ENCODE measurements around the gene PGAP6.

The PGAP6 gene, protein sequence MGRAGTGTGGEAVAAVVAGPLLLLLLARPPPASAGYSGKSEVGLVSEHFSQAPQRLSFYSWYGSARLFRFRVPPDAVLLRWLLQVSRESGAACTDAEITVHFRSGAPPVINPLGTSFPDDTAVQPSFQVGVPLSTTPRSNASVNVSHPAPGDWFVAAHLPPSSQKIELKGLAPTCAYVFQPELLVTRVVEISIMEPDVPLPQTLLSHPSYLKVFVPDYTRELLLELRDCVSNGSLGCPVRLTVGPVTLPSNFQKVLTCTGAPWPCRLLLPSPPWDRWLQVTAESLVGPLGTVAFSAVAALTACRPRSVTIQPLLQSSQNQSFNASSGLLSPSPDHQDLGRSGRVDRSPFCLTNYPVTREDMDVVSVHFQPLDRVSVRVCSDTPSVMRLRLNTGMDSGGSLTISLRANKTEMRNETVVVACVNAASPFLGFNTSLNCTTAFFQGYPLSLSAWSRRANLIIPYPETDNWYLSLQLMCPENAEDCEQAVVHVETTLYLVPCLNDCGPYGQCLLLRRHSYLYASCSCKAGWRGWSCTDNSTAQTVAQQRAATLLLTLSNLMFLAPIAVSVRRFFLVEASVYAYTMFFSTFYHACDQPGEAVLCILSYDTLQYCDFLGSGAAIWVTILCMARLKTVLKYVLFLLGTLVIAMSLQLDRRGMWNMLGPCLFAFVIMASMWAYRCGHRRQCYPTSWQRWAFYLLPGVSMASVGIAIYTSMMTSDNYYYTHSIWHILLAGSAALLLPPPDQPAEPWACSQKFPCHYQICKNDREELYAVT

DNA sequence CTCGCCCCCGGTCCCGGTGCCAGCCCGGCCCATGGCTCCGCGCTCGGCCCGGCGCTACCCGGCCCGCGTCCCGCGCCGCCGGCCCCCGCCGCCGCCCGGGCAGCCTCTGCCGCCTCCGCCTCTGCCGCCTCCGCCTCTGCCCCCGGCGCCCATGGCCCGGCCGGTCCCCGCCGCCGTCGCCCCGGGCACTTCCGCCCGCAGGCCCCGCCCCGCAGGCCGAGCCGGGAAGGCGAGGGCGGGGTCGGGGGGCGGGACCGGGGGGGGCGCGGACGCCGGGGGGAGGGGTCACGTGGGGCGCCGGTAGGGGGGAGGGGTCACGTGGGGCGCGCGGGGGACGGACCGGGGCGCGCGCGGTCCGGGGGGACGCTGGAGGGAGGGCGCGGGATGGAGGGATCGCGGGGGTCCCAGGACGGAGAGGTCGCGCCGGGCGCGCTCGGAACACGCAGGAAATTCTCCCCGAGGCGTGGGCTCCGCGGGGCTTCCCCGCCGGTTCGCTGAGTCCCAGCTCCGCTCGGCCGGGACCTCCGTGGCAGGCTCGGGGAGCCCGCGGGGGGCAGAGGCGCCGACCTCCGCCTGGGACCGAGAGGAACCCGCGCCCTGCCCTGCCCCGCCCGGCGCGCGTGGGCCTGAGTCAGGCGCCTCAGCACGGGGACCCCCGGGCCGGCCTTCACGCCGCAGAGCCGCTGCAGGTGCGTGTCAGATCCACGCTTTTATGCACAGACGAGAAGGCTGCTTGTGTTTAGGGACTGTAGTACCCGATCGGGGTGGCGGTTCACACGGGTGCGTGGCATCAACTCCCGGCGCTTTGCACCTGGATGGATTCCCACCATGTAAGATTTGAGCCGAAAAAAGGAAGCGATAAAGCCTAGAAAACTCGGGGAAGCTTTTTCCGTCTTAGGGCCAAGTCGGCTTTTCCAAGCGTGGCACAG lies at the start of gene PGAP6:
Gene PGAP6, minus strand, starts transcription at position 190 of the 929 bp plus-strand sequence. Its CDS starts 157 bp downstream, at position 33.
- Histone ChIP-seq H3K4me1 (ENCODE audit: insufficient read depth, low read length) (peaks cover 22% of the 10 kb centered on the region; the same call in 1 of the 2 replicates), H3K9me3 (ENCODE audit: insufficient read depth, low read depth, low read length) (no peaks in the 10 kb centered on the region), H3K36me3 (ENCODE audit: insufficient read depth, low read depth, low read length) (peaks cover 3% of the 10 kb centered on the region; the same call in 1 of the 2 replicates), H3K4me3 (ENCODE audit: low read length) (peak within 1 kb of the TSS; percentile 85), H3K27me3 (ENCODE audit: insufficient read depth, low read length) (peaks cover 15% of the 10 kb centered on the region), H3K9ac (ENCODE audit: low read depth, low read length) (peak within 1 kb of the TSS; percentile 80; the same call in 1 of the 2 replicates), H3K27ac (ENCODE audit: low read length) (peak within 1 kb of the TSS; percentile 47)

DNA sequence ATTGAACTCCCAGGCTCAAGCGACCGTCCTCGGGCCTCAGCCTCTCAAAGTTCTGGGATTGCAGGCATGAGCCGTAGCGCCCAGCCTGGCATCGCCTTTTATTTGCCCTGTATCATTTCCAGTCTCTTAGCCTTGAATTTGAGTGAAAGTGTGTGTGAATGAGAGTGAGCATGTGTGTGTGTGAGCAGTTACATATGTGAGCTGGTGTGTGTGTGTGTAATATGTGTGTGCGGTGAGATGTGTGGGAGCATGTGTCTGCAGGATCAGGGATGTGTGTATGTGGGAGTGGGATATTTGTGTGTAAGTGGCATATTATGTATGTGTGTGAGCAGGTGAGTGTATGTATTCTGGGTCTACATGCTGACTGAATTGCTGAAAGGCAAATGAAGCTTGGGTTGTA lies 49.1 kb upstream of the PGAP6 start:
- Histone ChIP-seq H3K9me3 (ENCODE audit: insufficient read depth, low read depth, low read length) (no peaks in the 10 kb centered on the region), H3K27me3 (ENCODE audit: insufficient read depth, low read length) (peaks cover 14% of the 10 kb centered on the region), H3K4me3 (ENCODE audit: low read length) (no peak overlapping the region), H3K36me3 (ENCODE audit: insufficient read depth, low read depth, low read length) (peaks cover 6% of the 10 kb centered on the region; the same call in 1 of the 2 replicates), H3K27ac (ENCODE audit: low read length) (no peak overlapping the region), H3K4me1 (ENCODE audit: insufficient read depth, low read length) (no peaks in the 10 kb centered on the region; the same call in 1 of the 2 replicates), H3K9ac (ENCODE audit: low read depth, low read length) (no peak overlapping the region)

DNA sequence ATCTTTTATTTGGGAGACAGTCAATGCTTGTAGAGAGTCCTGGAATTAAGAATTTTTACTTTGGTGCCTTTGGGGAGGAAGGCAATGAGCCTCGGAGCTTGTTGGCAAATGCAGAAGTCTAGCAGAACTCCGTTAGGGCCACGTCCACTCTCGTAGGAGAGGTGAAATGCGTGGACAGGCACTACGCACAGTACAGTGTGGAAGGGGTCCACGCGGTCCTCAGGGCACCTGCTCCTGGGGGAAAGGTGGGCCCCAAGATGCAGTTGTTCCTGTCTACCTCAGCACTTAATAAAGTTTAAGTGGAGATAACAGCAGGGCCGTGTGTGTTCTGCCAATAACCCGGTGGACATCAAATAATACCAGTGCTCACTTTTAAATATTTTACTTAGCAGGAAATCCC lies 45.5 kb upstream of the PGAP6 start:
- H3K4me1 ChIP-seq (ENCODE audit: insufficient read depth, low read length): no peaks in the 10 kb centered on the region; the same call in 1 of the 2 replicates
- H3K9me3 ChIP-seq (ENCODE audit: insufficient read depth, low read depth, low read length): no peaks in the 10 kb centered on the region
- peak overlapping the region; percentile 65; the same call in 1 of the 2 replicates for H3K9ac ChIP-seq (ENCODE audit: low read depth, low read length)
- H3K4me3 ChIP-seq (ENCODE audit: low read length): peak overlapping the region; percentile 74
- peaks cover 6% of the 10 kb centered on the region; the same call in 1 of the 2 replicates for H3K36me3 ChIP-seq (ENCODE audit: insufficient read depth, low read depth, low read length)
- no peak overlapping the region for H3K27ac ChIP-seq (ENCODE audit: low read length)
- peaks cover 42% of the 10 kb centered on the region for H3K27me3 ChIP-seq (ENCODE audit: insufficient read depth, low read length)

DNA sequence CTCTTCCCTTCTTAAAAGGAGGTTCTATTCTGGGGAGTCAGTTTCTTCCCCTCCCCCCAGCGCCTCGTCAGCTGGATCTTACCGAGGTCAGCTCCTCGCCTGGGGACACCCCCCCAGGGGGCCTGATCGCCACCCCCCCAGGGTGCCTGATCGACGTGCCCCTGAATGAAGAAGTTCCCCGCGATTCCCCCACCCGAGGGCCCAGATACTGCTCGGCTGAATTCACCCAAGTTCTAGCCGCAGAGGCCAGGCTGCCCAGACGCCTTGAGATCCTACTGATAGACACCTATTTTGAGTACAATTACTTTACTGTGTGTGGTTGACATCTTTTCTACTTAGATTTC lies 45.1 kb upstream of the PGAP6 start:
- Histone ChIP-seq H3K4me3 (ENCODE audit: low read length) (peak overlapping the region; percentile 74), H3K27me3 (ENCODE audit: insufficient read depth, low read length) (peaks cover 42% of the 10 kb centered on the region), H3K4me1 (ENCODE audit: insufficient read depth, low read length) (no peaks in the 10 kb centered on the region; the same call in 1 of the 2 replicates), H3K9ac (ENCODE audit: low read depth, low read length) (peak overlapping the region; percentile 65; the same call in 1 of the 2 replicates), H3K27ac (ENCODE audit: low read length) (no peak overlapping the region), H3K36me3 (ENCODE audit: insufficient read depth, low read depth, low read length) (peaks cover 6% of the 10 kb centered on the region; the same call in 1 of the 2 replicates), H3K9me3 (ENCODE audit: insufficient read depth, low read depth, low read length) (no peaks in the 10 kb centered on the region)

DNA sequence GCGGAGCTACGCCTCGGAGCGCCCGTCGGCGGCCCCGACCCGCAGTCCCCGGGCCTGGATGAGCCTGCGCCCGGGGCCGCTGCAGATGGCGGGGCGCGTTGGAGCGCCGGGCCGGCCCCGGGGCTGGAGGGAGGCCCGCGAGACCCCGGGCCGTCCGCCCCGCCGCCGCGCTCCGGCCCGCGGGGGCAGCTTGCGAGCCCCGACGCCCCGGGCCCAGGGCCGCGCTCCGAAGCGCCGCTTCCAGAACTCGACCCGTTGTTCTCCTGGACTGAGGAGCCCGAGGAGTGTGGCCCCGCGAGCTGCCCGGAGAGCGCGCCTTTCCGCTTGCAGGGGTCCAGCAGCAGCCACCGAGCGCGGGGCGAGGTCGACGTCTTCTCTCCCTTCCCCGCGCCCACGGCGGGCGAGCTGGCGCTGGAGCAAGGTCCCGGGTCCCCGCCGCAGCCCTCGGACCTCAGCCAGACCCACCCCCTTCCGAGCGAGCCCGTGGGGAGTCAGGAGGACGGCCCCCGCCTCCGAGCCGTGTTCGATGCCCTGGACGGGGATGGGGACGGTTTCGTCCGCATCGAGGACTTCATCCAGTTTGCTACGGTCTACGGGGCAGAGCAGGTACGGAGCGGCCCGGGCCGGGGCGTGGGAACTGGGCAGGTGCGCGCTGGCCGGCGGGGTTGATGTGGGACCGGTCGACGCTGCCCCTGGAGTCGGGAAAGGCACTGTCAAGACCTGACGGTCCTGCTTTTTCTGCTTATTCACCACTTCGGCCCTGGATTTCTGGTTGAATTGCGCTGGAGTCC lies 44.5 kb upstream of the PGAP6 start:
- Histone ChIP-seq H3K4me3 (ENCODE audit: low read length) (peak overlapping the region; percentile 74), H3K4me1 (ENCODE audit: insufficient read depth, low read length) (no peaks in the 10 kb centered on the region; the same call in 1 of the 2 replicates), H3K27me3 (ENCODE audit: insufficient read depth, low read length) (peaks cover 42% of the 10 kb centered on the region), H3K9me3 (ENCODE audit: insufficient read depth, low read depth, low read length) (no peaks in the 10 kb centered on the region), H3K27ac (ENCODE audit: low read length) (no peak overlapping the region), H3K9ac (ENCODE audit: low read depth, low read length) (peak overlapping the region; percentile 65; the same call in 1 of the 2 replicates), H3K36me3 (ENCODE audit: insufficient read depth, low read depth, low read length) (peaks cover 6% of the 10 kb centered on the region; the same call in 1 of the 2 replicates)

DNA sequence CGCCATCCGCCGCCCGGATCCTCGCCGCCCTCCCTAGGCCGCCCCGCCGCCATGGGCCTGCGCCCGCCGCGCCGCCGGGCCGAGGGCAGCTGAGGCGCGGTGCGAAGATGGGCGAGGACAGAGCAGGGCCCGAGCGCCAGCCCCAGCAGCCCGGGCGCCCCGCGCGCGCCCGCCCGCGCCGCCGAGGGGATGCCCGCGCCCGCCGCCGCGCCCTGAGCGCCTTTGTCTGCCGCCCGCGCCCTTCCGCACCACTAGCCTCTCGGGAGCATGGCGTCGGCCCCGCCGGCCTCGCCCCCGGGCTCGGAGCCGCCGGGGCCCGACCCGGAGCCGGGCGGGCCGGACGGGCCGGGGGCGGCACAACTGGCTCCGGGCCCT lies 43.9 kb upstream of the PGAP6 start:
- H3K9me3 ChIP-seq (ENCODE audit: insufficient read depth, low read depth, low read length): no peaks in the 10 kb centered on the region
- H3K4me1 ChIP-seq (ENCODE audit: insufficient read depth, low read length): no peaks in the 10 kb centered on the region; the same call in 1 of the 2 replicates
- H3K36me3 ChIP-seq (ENCODE audit: insufficient read depth, low read depth, low read length): peaks cover 6% of the 10 kb centered on the region; the same call in 1 of the 2 replicates
- peaks cover 42% of the 10 kb centered on the region for H3K27me3 ChIP-seq (ENCODE audit: insufficient read depth, low read length)
- no peak overlapping the region for H3K9ac ChIP-seq (ENCODE audit: low read depth, low read length)
- H3K4me3 ChIP-seq (ENCODE audit: low read length): peak overlapping the region; percentile 75; the same call in 1 of the 2 replicates
- H3K27ac ChIP-seq (ENCODE audit: low read length): no peak overlapping the region

DNA sequence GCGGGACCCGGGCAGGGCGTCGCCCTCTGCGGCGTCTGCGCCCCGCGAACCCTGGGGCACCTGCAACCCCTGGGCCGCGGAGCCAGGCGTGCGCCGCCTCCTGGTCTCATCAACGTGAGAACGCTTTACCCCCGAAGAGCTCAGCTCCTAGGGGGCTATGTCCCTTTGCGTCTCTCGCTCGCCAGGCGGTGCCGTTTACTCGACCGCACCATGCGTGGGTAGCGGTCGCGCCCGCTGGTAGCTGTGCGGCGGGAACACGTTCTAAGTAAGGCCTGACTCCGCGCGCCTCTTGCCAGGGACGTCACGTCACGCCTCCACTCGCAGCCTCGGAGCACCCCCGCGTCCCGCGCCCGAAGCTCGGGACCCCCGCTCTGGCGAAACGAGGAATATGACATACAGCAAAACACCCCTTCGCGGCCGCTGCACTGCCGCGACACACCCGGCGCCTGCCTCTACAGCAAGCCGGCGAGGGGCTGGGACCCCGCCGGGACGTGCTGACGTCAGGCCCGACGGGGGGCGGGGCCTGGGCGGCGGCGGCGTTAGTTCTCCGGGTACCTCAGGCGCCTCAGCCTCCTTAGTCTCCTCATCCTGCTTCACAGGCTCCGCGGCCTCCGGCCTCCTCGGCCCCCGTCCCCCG lies 43.4 kb upstream of the PGAP6 start, which contains the start of gene RAB11FIP3:
Gene RAB11FIP3, plus strand, starts transcription at position 568 of the 637 bp plus-strand sequence. CDS start 358 bp downstream, outside the sequence.
- Histone ChIP-seq H3K27ac (ENCODE audit: low read length) (no peak within 1 kb of the TSS), H3K27me3 (ENCODE audit: insufficient read depth, low read length) (peaks cover 42% of the 10 kb centered on the region), H3K4me3 (ENCODE audit: low read length) (peak within 1 kb of the TSS; percentile 75), H3K9ac (ENCODE audit: low read depth, low read length) (peak within 1 kb of the TSS; percentile 65; the same call in 1 of the 2 replicates), H3K4me1 (ENCODE audit: insufficient read depth, low read length) (no peaks in the 10 kb centered on the region; the same call in 1 of the 2 replicates), H3K9me3 (ENCODE audit: insufficient read depth, low read depth, low read length) (no peaks in the 10 kb centered on the region), H3K36me3 (ENCODE audit: insufficient read depth, low read depth, low read length) (peaks cover 6% of the 10 kb centered on the region; the same call in 1 of the 2 replicates)

DNA sequence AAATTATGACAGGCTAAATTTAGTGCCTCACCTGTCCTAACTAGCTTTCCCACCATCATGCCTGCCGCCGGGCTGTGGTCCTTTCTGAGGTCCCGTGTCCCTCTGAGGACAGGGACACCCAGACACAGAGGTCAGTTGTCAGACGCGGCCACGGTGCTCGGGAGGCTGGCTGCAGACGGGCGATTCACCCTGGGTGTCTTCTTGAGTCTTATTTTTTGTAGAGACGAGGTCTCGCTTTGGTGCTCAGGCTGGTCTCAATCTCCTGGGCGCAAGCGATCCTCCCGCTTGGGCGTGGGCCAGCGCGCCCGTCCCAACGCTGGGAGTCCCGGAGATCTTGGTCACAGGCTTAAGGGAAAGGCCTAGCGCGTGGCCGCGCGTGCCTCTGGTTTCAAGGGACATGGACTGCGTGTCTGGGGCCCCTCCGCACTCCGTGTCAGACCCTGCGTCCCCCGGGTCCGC lies 42.9 kb upstream of the PGAP6 start:
- peaks cover 6% of the 10 kb centered on the region; the same call in 1 of the 2 replicates for H3K36me3 ChIP-seq (ENCODE audit: insufficient read depth, low read depth, low read length)
- H3K9me3 ChIP-seq (ENCODE audit: insufficient read depth, low read depth, low read length): no peaks in the 10 kb centered on the region
- H3K4me3 ChIP-seq (ENCODE audit: low read length): peak overlapping the region; percentile 75
- H3K27ac ChIP-seq (ENCODE audit: low read length): no peak overlapping the region
- peak overlapping the region; percentile 37; the same call in 1 of the 2 replicates for H3K9ac ChIP-seq (ENCODE audit: low read depth, low read length)
- H3K27me3 ChIP-seq (ENCODE audit: insufficient read depth, low read length): peaks cover 42% of the 10 kb centered on the region
- no peaks in the 10 kb centered on the region; the same call in 1 of the 2 replicates for H3K4me1 ChIP-seq (ENCODE audit: insufficient read depth, low read length)

DNA sequence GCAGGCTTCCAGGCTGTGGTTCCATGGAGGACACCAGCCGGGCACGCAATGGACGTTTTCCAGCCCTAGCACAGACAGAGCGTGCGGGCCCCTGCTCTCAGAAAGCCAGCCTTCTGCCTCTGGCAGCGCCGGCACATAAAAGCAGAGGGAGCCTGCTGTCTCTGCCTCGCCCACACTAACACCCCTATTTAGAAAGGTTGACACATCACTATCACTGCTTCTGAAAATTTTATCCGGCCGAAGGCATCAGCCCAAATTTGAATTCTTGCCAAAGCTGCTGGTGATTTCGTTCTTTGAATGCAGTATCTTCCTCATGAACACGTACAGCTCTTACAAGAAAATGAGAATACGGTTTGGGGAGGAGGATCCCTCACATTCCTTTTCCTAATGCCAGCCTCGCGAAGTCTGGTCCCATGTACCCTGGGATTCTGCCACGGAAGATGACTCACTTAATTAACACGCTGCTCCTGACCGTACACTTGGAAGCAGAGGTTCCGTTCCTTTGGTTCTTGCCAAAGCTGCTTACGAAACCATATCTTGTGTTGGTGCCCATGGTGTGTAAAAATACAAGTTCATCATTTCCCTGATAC lies 42.4 kb upstream of the PGAP6 start:
- no peaks in the 10 kb centered on the region for H3K9me3 ChIP-seq (ENCODE audit: insufficient read depth, low read depth, low read length)
- H3K4me1 ChIP-seq (ENCODE audit: insufficient read depth, low read length): no peaks in the 10 kb centered on the region; the same call in 1 of the 2 replicates
- H3K4me3 ChIP-seq (ENCODE audit: low read length): no peak overlapping the region
- H3K36me3 ChIP-seq (ENCODE audit: insufficient read depth, low read depth, low read length): peaks cover 6% of the 10 kb centered on the region; the same call in 1 of the 2 replicates
- no peak overlapping the region for H3K27ac ChIP-seq (ENCODE audit: low read length)
- peaks cover 42% of the 10 kb centered on the region for H3K27me3 ChIP-seq (ENCODE audit: insufficient read depth, low read length)
- H3K9ac ChIP-seq (ENCODE audit: low read depth, low read length): no peak overlapping the region

Measured in iPS-20b (cell line).